ENCODE data around the gene SLC5A10. TPM values are rescaled to one million over a fixed set of nuclear protein-coding genes. Genes with fewer than 3 reads are reported as not detected.

Gene SLC5A10
- total and polyA plus RNA-seq, 4 donors, result 0.05 to 0.23 (median 0.15) TPM

GRCh38 chr17:18987862-18988545, 36.0 kb downstream of the SLC5A10 start:
- no peaks in the 10 kb centered on the region for H3K27me3 ChIP-seq (ENCODE audit: control insufficient read depth in 4 of 4, insufficient read depth in 4 of 4, low read length in 3 of 4)

More at GRCh38 chr17:18987862-18988545, 36.0 kb downstream of the SLC5A10 start:
- Histone ChIP-seq H3K4me1 (ENCODE audit: control insufficient read depth in 4 of 4, insufficient read depth in 4 of 4, low read length in 3 of 4) (peaks cover 21 to 56% (median 42%) of the 10 kb centered on the region in 4 donors), H3K27ac (ENCODE audit: low read depth in 1 of 2, low read length in 2 of 2) (peak overlapping the region; percentile 69 to 80), H3K9ac (ENCODE audit: low read depth in 1 of 2, low read length in 2 of 2) (no peak overlapping the region), H3K36me3 (ENCODE audit: control insufficient read depth in 4 of 4, insufficient read depth in 3 of 4, low read depth in 1 of 4, low read length in 3 of 4) (peaks cover 0 to 5% (median 2%) of the 10 kb centered on the region in 4 donors), H3K9me3 (ENCODE audit: control insufficient read depth in 4 of 4, low read length in 3 of 4) (no peaks in the 10 kb centered on the region), H3K4me3 (ENCODE audit: low read depth in 1 of 3, low read length in 3 of 3) (no peak overlapping the region)
- DNase-seq (ENCODE audit: low spot score), result no peak
- 40% methylated on average over 14 of the region's 14 CpGs for WGBS
- TF ChIP-seq EGR1 (IDR thresholded peaks at IDR 0.05; ENCODE audit: low read depth in 2 of 2) (no peak), RXRA (IDR thresholded peaks at IDR 0.05) (peak; percentile 75 to 95), YY1 (IDR thresholded peaks at IDR 0.05) (peak; percentile 24), NR2F2 (IDR thresholded peaks at IDR 0.05) (peak; percentile 66), FOXA1 (IDR thresholded peaks at IDR 0.05) (peak; percentile 75), SP1 (IDR thresholded peaks at IDR 0.05) (peak; percentile 74), RAD21 (IDR thresholded peaks at IDR 0.05) (peak in 1 of 2 donors; percentile 60), HNF4A (conservative IDR thresholded peaks at IDR 0.05) (peak; percentile 80 to 89), ZBTB33 (IDR thresholded peaks at IDR 0.05) (peak; percentile 2), GABPA (IDR thresholded peaks at IDR 0.05 in 1 of 2, conservative IDR thresholded peaks at IDR 0.05 in 1 of 2) (peak in 1 of 2 donors; percentile 61), TAF1 (conservative IDR thresholded peaks at IDR 0.05) (no peak), HNF4G (IDR thresholded peaks at IDR 0.05) (peak; percentile 59), FOXA2 (IDR thresholded peaks at IDR 0.05) (peak; percentile 82), MAX (IDR thresholded peaks at IDR 0.05) (peak; percentile 83), JUND (IDR thresholded peaks at IDR 0.05) (peak in 1 of 2 donors; percentile 75)
- TF ChIP-seq, protein P1, sequence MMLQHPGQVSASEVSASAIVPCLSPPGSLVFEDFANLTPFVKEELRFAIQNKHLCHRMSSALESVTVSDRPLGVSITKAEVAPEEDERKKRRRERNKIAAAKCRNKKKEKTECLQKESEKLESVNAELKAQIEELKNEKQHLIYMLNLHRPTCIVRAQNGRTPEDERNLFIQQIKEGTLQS (IDR thresholded peaks at IDR 0.05), result peak; percentile 7
- TF ChIP-seq, protein P2, sequence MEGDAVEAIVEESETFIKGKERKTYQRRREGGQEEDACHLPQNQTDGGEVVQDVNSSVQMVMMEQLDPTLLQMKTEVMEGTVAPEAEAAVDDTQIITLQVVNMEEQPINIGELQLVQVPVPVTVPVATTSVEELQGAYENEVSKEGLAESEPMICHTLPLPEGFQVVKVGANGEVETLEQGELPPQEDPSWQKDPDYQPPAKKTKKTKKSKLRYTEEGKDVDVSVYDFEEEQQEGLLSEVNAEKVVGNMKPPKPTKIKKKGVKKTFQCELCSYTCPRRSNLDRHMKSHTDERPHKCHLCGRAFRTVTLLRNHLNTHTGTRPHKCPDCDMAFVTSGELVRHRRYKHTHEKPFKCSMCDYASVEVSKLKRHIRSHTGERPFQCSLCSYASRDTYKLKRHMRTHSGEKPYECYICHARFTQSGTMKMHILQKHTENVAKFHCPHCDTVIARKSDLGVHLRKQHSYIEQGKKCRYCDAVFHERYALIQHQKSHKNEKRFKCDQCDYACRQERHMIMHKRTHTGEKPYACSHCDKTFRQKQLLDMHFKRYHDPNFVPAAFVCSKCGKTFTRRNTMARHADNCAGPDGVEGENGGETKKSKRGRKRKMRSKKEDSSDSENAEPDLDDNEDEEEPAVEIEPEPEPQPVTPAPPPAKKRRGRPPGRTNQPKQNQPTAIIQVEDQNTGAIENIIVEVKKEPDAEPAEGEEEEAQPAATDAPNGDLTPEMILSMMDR (IDR thresholded peaks at IDR 0.05; ENCODE audit: low read depth, low read length, missing input control), result no peak
- TF ChIP-seq, protein P3, sequence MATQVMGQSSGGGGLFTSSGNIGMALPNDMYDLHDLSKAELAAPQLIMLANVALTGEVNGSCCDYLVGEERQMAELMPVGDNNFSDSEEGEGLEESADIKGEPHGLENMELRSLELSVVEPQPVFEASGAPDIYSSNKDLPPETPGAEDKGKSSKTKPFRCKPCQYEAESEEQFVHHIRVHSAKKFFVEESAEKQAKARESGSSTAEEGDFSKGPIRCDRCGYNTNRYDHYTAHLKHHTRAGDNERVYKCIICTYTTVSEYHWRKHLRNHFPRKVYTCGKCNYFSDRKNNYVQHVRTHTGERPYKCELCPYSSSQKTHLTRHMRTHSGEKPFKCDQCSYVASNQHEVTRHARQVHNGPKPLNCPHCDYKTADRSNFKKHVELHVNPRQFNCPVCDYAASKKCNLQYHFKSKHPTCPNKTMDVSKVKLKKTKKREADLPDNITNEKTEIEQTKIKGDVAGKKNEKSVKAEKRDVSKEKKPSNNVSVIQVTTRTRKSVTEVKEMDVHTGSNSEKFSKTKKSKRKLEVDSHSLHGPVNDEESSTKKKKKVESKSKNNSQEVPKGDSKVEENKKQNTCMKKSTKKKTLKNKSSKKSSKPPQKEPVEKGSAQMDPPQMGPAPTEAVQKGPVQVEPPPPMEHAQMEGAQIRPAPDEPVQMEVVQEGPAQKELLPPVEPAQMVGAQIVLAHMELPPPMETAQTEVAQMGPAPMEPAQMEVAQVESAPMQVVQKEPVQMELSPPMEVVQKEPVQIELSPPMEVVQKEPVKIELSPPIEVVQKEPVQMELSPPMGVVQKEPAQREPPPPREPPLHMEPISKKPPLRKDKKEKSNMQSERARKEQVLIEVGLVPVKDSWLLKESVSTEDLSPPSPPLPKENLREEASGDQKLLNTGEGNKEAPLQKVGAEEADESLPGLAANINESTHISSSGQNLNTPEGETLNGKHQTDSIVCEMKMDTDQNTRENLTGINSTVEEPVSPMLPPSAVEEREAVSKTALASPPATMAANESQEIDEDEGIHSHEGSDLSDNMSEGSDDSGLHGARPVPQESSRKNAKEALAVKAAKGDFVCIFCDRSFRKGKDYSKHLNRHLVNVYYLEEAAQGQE (IDR thresholded peaks at IDR 0.05), result peak; percentile 37

Data from liver (tissue), 9 donors.